Renal cortical epithelial cell (primary cell): ENCODE measurements around the gene CD247. TPM values are rescaled to one million over a fixed set of nuclear protein-coding genes. Genes with fewer than 3 reads are reported as not detected.

Source experiments
- DNase-seq: peaks from one replicate; pipeline ENCODE4 v3.0.0-alpha.2; 2011; ENCODE audit warnings: low read depth
- total RNA-seq: library from RNA; depleted of rRNA; stranded (reverse); fragments of >200 nt; gene quantifications from 2 replicates; pipeline ENCODE4 v1.2.3, GENCODE V29; 2014

The CD247 gene
- total RNA-seq, 1 donor from 2014 or later, result not detected

- DNase-seq, result no peak
These were observed 28.6 kb downstream of the CD247 start for GRCh38 chr1:167489571-167490340.

GRCh38 chr1:167488786-167489185 lies 29.5 kb downstream of the CD247 start:
- no peak for DNase-seq

GRCh38 chr1:167487614-167488013 lies 30.7 kb downstream of the CD247 start:
- no peak for DNase-seq

- no peak for DNase-seq
These were observed 32.1 kb downstream of the CD247 start for GRCh38 chr1:167486090-167486824.

GRCh38 chr1:167484726-167485502 lies 33.4 kb downstream of the CD247 start:
- no peak for DNase-seq

- no peak for DNase-seq
These were observed 34.5 kb downstream of the CD247 start for GRCh38 chr1:167483790-167484189.

- DNase-seq, result no peak
These were observed 36.1 kb downstream of the CD247 start for GRCh38 chr1:167482184-167482583.

GRCh38 chr1:167479331-167479979 lies 38.9 kb downstream of the CD247 start:
- no peak for DNase-seq

GRCh38 chr1:167477986-167478385 lies 40.3 kb downstream of the CD247 start:
- DNase-seq, result no peak

GRCh38 chr1:167476061-167476460 lies 42.3 kb downstream of the CD247 start:
- DNase-seq, result no peak

GRCh38 chr1:167474191-167474641 lies 44.1 kb downstream of the CD247 start:
- no peak for DNase-seq

GRCh38 chr1:167473761-167474160 lies 44.6 kb downstream of the CD247 start:
- DNase-seq, result no peak

GRCh38 chr1:167472752-167473521 lies 45.4 kb downstream of the CD247 start:
- DNase-seq, result no peak

- DNase-seq, result no peak
These were observed 46.8 kb downstream of the CD247 start for GRCh38 chr1:167471568-167471967.

GRCh38 chr1:167469280-167469965 lies 48.9 kb downstream of the CD247 start:
- no peak for DNase-seq

- DNase-seq, result no peak
These were observed 50.6 kb downstream of the CD247 start for GRCh38 chr1:167467752-167468151.

- no peak for DNase-seq
These were observed 51.1 kb downstream of the CD247 start for GRCh38 chr1:167467126-167467710.

- no peak for DNase-seq
These were observed 52.6 kb downstream of the CD247 start for GRCh38 chr1:167465743-167466142.

GRCh38 chr1:167465018-167465417 lies 53.3 kb downstream of the CD247 start:
- no peak for DNase-seq
